MM.1S (cell line): ENCODE data around the gene APRT.

Experiments
- DNase-seq: peaks from one replicate; pipeline ENCODE4 v3.0.0-alpha.2; 2015
- H2AFZ ChIP-seq: fragments of 300-600 bp; sonication (generic); 2 replicates; pipeline ENCODE4 v1.6.0; 2016; ENCODE audit warnings: antibody characterized with exemption, low read length
- H3F3A ChIP-seq: fragments of 300-600 bp; sonication (generic); 2 replicates; pipeline ENCODE4 v1.6.1; 2016; ENCODE audit warnings: mild to moderate bottlenecking, antibody characterized with exemption, low read length, moderate library complexity, mixed read lengths; ENCODE audit not compliant: insufficient read depth
- H3K27ac ChIP-seq: fragments of 300-600 bp; sonication (generic); 2 replicates; pipeline ENCODE4 v1.5.1; 2016; ENCODE audit warnings: mild to moderate bottlenecking, low read length
- H3K27me3 ChIP-seq: fragments of 300-600 bp; sonication (generic); replicated peaks from 2 replicates; pipeline ENCODE4 v1.6.0; 2016; ENCODE audit warnings: low read length; ENCODE audit not compliant: insufficient read depth
- H3K36me3 ChIP-seq: fragments of 300-600 bp; sonication (generic); replicated peaks from 2 replicates; pipeline ENCODE4 v1.6.1; 2016; ENCODE audit warnings: mild to moderate bottlenecking, low read length, mixed read lengths; ENCODE audit not compliant: insufficient read depth
- H3K4me1 ChIP-seq: fragments of 300-600 bp; sonication (generic); 2 replicates; pipeline ENCODE4 v1.6.1; 2016; ENCODE audit warnings: low read length, mixed read lengths
- H3K4me2 ChIP-seq: fragments of 300-600 bp; sonication (generic); 2 replicates; pipeline ENCODE4 v1.6.0; 2016; ENCODE audit warnings: low read depth, low read length
- H3K4me3 ChIP-seq: fragments of 300-600 bp; sonication (generic); 2 replicates; pipeline ENCODE4 v1.5.1; 2016; ENCODE audit warnings: low read length, mixed read lengths
- H3K79me2 ChIP-seq: fragments of 300-600 bp; sonication (generic); 2 replicates; pipeline ENCODE4 v1.6.1; 2016; ENCODE audit warnings: mixed run types, low read length, mixed read lengths
- H3K9ac ChIP-seq: fragments of 300-600 bp; sonication (generic); 2 replicates; pipeline ENCODE4 v1.6.1; 2016; ENCODE audit warnings: low read length, mixed read lengths
- H3K9me2 ChIP-seq: fragments of 300-600 bp; sonication (generic); replicated peaks from 2 replicates; pipeline ENCODE4 v1.6.1; 2016; ENCODE audit warnings: mild to moderate bottlenecking, low read length, mixed read lengths; ENCODE audit not compliant: insufficient read depth
- H3K9me3 ChIP-seq: fragments of 300-600 bp; sonication (generic); replicated peaks from 2 replicates; pipeline ENCODE4 v1.6.1; 2016; ENCODE audit warnings: mild to moderate bottlenecking, low read length, mixed read lengths; ENCODE audit not compliant: insufficient read depth
- H4K20me1 ChIP-seq: fragments of 300-600 bp; sonication (generic); 2 replicates; pipeline ENCODE4 v1.6.1; 2016; ENCODE audit warnings: mild to moderate bottlenecking, low read length, moderate library complexity, mixed read lengths; ENCODE audit not compliant: insufficient read depth
- EZH2 ChIP-seq: fragments of 300-600 bp; sonication (generic); optimal IDR thresholded peaks from 2 replicates; pipeline ENCODE3; 2017; ENCODE audit warnings: low read depth, mild to moderate bottlenecking, antibody characterized with exemption, low read length, mixed read lengths
- EZH2phosphoT487 ChIP-seq: fragments of 300-600 bp; sonication (generic); IDR thresholded peaks from 2 replicates; pipeline ENCODE4 v1.6.1; 2018; ENCODE audit warnings: antibody characterized with exemption, low read length
- TF ChIP-seq, protein P1 (sequence below): fragments of 300-600 bp; sonication (generic); IDR thresholded peaks from 2 replicates; pipeline ENCODE4 v1.5.1; 2016; ENCODE audit warnings: antibody characterized with exemption, low read length, mixed read lengths

The APRT gene

DNA sequence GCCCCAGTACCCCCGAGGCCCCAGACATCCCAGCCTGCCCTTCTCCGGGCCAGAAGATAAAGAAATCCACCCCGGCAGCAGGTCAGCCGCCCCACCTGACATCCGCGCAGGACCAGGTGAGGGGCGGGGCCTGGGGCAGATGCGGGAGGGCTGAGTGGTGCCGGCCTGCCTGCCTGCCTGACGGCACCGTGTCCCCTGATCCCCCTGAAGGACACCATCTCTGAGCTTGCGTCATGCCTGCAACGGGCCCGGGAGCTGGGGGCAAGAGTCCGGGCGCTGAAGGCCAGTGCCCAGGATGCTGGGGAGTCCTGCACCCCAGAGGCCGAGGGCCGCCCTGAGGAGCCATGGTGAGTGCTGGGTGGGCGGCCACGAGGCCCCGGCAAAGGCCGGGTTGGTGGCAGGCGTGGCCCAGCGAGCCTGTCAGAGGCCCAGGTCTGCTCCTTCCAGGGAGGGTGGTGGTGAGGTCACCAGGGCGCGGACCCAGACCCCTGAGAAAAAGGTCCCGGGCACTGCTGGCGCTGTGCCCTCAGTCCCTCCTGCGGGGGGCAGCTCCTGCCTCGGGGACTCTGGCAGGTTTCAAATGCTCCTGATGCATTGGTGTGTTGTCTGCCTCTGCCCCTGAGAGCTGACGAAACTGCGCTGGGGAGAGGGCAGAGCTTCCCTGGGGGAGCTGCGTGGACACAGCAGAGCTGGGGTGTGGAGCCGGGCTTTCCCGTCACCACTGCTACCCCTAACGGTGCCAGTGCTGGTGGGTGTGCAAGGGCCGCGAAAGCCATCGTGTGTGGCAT, 7.0 kb downstream of the APRT start:
- peaks cover 42% of the 10 kb centered on the region for H3K79me2 ChIP-seq
- no peaks in the 10 kb centered on the region for H4K20me1 ChIP-seq
- peak; percentile 58 for DNase-seq

DNA sequence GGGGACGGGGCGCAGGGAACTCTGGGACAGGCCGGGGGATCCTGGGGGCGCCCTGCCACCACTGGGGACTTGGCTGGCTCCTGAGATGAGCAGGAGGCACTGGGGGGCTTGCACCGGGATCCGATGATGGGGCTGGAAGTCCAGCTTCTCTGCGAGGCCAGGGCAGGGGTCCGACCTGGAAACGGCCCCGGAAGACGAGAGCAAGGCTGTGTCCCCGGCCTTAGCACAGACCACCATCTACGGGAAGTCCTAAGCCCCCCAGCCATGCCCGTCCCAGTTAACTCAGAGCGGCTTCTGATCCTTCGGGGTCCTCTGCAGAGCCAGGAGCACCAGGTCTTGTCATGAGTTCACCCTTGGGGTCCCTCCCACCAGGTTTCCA, 7.6 kb downstream of the APRT start:
- no peak for DNase-seq
- H3K27me3 ChIP-seq: no peaks in the 10 kb centered on the region
- no peaks in the 10 kb centered on the region for H3F3A ChIP-seq
- no peaks in the 10 kb centered on the region for H3K4me1 ChIP-seq
- TF ChIP-seq, protein P1, sequence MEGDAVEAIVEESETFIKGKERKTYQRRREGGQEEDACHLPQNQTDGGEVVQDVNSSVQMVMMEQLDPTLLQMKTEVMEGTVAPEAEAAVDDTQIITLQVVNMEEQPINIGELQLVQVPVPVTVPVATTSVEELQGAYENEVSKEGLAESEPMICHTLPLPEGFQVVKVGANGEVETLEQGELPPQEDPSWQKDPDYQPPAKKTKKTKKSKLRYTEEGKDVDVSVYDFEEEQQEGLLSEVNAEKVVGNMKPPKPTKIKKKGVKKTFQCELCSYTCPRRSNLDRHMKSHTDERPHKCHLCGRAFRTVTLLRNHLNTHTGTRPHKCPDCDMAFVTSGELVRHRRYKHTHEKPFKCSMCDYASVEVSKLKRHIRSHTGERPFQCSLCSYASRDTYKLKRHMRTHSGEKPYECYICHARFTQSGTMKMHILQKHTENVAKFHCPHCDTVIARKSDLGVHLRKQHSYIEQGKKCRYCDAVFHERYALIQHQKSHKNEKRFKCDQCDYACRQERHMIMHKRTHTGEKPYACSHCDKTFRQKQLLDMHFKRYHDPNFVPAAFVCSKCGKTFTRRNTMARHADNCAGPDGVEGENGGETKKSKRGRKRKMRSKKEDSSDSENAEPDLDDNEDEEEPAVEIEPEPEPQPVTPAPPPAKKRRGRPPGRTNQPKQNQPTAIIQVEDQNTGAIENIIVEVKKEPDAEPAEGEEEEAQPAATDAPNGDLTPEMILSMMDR: no peak
- TF ChIP-seq EZH2 (no peak), EZH2phosphoT487 (no peak)
- H3K4me2 ChIP-seq: peak overlapping the region; percentile 78; the same call in 1 of the 2 replicates
- H3K9me2 ChIP-seq: no peaks in the 10 kb centered on the region
- H4K20me1 ChIP-seq: no peaks in the 10 kb centered on the region
- H3K4me3 ChIP-seq: peak overlapping the region; percentile 74
- H3K79me2 ChIP-seq: peaks cover 37% of the 10 kb centered on the region
- H3K27ac ChIP-seq: peak overlapping the region; percentile 25; the same call in 1 of the 2 replicates
- no peaks in the 10 kb centered on the region for H3K36me3 ChIP-seq
- no peaks in the 10 kb centered on the region for H3K9me3 ChIP-seq
- peak overlapping the region; percentile 75 for H3K9ac ChIP-seq
- H2AFZ ChIP-seq: no peak overlapping the region

More for the DNA sequence above, 7.0 kb downstream of the APRT start:
- peak overlapping the region; percentile 78 for H3K4me2 ChIP-seq
- no peaks in the 10 kb centered on the region for H3K9me3 ChIP-seq
- H3K4me1 ChIP-seq: no peaks in the 10 kb centered on the region
- no peaks in the 10 kb centered on the region for H3K36me3 ChIP-seq
- no peak overlapping the region for H2AFZ ChIP-seq
- H3K27ac ChIP-seq: no peak overlapping the region; the same call in 1 of the 2 replicates
- peak overlapping the region; percentile 74 for H3K4me3 ChIP-seq
- peak overlapping the region; percentile 75 for H3K9ac ChIP-seq
- H3K27me3 ChIP-seq: no peaks in the 10 kb centered on the region
- H3F3A ChIP-seq: no peaks in the 10 kb centered on the region
- H3K9me2 ChIP-seq: no peaks in the 10 kb centered on the region
- TF ChIP-seq, protein P1: no peak
- no peak for TF ChIP-seq EZH2phosphoT487
- TF ChIP-seq EZH2: no peak

DNA sequence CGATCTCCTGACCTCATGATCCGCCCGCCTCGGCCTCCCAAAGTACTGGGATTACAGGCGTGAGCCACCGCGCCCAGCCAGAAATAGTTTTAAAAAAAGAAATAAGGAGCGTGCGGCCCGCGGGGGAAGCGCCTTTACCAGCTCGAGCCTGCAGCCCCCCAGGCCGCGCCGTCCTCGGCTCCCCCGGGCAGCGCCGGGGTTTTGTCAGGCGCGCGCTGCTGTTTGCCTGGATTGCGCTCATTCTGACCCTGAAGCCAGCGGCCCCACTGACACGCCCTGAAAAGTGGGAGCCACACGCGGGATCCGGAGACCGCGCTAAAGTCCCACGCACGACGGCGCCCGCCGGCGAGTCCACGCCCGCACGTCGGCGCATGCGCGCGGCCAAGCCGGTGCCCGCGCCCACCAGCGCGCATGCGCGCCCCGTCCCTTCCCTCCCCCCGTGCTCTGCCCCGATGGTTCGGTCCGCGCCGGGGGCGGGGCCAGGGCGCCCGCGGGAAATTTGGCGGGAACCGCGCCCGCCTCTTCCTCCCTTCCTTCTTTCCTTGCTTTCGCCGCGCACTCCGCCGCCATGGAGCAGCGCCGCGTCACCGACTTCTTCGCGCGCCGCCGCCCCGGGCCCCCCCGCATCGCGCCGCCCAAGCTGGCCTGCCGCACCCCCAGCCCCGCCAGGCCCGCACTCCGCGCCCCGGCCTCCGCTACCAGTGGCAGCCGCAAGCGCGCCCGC, 8.3 kb downstream of the APRT start, which contains the start of gene CDT1:
CDT1 (plus strand) TSS at position 526 of the 724 bp plus-strand sequence; CDS start at position 569, 43 bp downstream.
- H3K4me1 ChIP-seq: no peaks in the 10 kb centered on the region
- peak within 1 kb of the TSS; percentile 74 for H3K4me3 ChIP-seq
- H3K9me2 ChIP-seq: no peaks in the 10 kb centered on the region
- H3K79me2 ChIP-seq: peaks cover 37% of the 10 kb centered on the region
- H3F3A ChIP-seq: no peaks in the 10 kb centered on the region
- H2AFZ ChIP-seq: peak within 1 kb of the TSS; percentile 56
- H4K20me1 ChIP-seq: no peaks in the 10 kb centered on the region
- peak; percentile 64 for DNase-seq
- H3K9ac ChIP-seq: peak within 1 kb of the TSS; percentile 75
- H3K4me2 ChIP-seq: peak within 1 kb of the TSS; percentile 78
- no peaks in the 10 kb centered on the region for H3K27me3 ChIP-seq
- TF ChIP-seq EZH2phosphoT487: no peak
- TF ChIP-seq, protein P1: no peak
- peak within 1 kb of the TSS; percentile 25; the same call in 1 of the 2 replicates for H3K27ac ChIP-seq
- no peaks in the 10 kb centered on the region for H3K36me3 ChIP-seq
- H3K9me3 ChIP-seq: no peaks in the 10 kb centered on the region
